ENCODE results near the gene KCNQ1OT1.

DNA sequence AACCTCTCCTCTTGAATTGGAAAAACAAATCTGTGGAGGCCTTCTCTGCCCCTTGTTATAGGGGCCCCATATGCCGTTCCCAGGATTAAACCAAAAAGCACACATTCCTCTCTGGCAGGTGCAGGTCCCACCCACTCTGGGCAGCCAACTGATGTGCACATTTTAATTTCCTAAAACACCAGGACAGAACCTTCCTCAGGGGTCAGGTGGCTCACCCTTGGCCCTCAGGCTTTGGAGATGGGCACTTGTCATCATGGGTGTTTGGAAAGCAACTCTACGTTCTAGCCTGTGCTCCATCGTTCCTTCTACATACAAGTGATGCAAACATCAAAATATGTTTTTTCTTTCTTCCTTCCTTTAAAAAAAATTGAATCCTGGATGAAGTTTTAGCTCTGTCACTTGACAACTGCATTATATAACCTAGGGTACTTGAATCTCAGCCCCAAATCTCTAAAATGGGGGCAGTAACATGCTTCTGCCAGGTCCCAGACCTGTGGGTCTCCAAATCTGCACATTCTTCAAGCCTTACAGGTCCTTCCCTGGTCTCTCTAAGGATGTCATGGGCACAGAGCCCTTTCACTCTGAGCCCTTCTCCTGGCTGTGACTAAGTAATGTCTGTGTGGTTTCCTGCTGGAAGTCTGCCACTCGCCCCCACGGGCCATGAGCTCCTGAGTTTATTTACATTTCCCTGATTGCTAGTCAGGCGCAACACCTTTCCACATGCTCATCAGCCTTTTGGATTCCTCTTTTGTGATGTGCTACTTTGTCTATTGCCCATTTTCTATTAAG lies 43.8 kb downstream of the KCNQ1OT1 start:
- TF ChIP-seq, protein P1, sequence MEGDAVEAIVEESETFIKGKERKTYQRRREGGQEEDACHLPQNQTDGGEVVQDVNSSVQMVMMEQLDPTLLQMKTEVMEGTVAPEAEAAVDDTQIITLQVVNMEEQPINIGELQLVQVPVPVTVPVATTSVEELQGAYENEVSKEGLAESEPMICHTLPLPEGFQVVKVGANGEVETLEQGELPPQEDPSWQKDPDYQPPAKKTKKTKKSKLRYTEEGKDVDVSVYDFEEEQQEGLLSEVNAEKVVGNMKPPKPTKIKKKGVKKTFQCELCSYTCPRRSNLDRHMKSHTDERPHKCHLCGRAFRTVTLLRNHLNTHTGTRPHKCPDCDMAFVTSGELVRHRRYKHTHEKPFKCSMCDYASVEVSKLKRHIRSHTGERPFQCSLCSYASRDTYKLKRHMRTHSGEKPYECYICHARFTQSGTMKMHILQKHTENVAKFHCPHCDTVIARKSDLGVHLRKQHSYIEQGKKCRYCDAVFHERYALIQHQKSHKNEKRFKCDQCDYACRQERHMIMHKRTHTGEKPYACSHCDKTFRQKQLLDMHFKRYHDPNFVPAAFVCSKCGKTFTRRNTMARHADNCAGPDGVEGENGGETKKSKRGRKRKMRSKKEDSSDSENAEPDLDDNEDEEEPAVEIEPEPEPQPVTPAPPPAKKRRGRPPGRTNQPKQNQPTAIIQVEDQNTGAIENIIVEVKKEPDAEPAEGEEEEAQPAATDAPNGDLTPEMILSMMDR (IDR thresholded peaks at IDR 0.05; ENCODE audit: low read depth, low read length) = no peak
- no peak for TF ChIP-seq EZH2phosphoT487 (IDR thresholded peaks at IDR 0.05; ENCODE audit: low read depth)

Measured in OCI-LY3 (cell line).